Right lung (tissue), 5 donors: ENCODE measurements around the gene SLC25A29. TPM values are rescaled to one million over a fixed set of nuclear protein-coding genes. Genes with fewer than 3 reads are reported as not detected.
"Not testable (repeated sequence)": the region's sequence is repeated elsewhere in the genome, so short reads cannot be mapped to it uniquely, and the experiment has no call there.

ENCODE experiments used
- DNase-seq, 2 donors: peaks; one replicate each; pipeline ENCODE4 v3.0.0-alpha.2; 2013
- polyA plus RNA-seq, 5 donors: library from polyadenylated mRNA; unstranded; fragments of 120-200 nt; gene quantifications; one replicate each; pipeline versions ENCODE4 v1.2.1 to v1.2.3, GENCODE V29; 2013; ENCODE audit warnings: inconsistent platforms in 1 of 5, low replicate concordance in 1 of 5; ENCODE audit not compliant: insufficient read length in 5 of 5, insufficient read depth in 1 of 5

Gene SLC25A29
- polyA plus RNA-seq, 5 donors: 57.4 to 109 (median 90.8) TPM

GRCh38 chr14:100295376-100296105, 10.7 kb downstream of the SLC25A29 start:
- DNase-seq: no peak

DNA sequence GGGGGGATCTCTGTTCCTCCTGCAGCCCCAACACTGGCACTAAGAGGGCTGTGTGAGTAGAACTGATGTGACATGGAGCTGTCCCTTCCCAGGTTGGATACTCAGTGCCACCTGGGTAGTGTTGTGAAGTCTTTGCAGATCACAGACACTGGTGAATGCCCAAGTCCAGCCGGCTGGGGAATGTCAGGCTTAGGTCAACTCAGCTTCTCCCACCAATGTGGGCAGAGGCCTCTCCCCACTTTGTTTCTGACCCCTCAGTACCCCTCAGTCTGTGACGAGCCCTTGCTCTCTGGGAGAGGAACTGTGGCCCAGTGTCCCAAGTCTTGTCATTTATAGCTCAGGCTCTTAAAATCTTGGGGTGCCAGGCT, 11.3 kb downstream of the SLC25A29 start:
- DNase-seq: no peak

DNA sequence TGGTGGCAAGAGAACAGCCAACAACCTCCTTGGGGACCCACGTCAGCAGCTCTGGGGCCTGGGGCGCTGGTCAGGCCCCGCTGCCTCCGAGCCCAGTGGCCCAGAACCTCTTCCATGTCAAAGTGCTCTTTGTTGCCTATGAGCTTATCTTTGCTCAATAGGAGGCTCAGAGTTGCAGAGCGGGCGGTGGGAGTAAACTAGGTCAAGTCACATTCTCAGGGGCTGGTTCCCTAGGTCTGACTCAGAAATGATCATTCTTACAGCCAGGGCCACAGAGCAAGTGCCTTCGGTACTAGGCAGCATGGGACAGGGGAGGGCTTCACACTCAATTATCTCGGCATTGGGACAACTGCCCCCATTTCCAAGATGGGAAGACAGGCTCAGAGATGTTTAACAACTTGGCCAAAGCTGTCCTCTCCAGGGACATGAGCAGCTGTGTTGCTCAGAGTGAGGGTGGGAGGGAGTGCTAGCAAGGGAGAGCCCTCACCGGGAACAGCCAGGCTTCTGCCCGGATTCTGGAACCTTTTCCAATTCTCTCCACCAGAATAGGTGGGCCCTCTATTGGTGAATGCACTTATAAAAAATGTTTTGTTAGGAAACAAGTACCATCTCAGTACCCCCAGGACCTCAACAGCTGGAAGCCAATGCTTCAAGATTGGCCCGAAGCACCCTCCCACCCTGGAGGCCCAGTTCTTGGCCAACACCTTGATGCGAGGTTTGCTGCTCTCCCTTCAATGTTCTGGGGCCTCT, 11.9 kb downstream of the SLC25A29 start:
- no peak for DNase-seq

GRCh38 chr14:100293497-100294212, 12.6 kb downstream of the SLC25A29 start:
- DNase-seq: no peak

GRCh38 chr14:100292776-100293461, 13.3 kb downstream of the SLC25A29 start:
- no peak for DNase-seq

GRCh38 chr14:100292301-100292775, 13.9 kb downstream of the SLC25A29 start:
- no peak for DNase-seq

GRCh38 chr14:100291305-100292075, 14.8 kb downstream of the SLC25A29 start:
- DNase-seq: no peak

- no peak for DNase-seq
Observed at GRCh38 chr14:100290607-100291304, 15.5 kb downstream of the SLC25A29 start.

- DNase-seq: no peak
Observed at GRCh38 chr14:100289916-100290606, 16.2 kb downstream of the SLC25A29 start.

DNA sequence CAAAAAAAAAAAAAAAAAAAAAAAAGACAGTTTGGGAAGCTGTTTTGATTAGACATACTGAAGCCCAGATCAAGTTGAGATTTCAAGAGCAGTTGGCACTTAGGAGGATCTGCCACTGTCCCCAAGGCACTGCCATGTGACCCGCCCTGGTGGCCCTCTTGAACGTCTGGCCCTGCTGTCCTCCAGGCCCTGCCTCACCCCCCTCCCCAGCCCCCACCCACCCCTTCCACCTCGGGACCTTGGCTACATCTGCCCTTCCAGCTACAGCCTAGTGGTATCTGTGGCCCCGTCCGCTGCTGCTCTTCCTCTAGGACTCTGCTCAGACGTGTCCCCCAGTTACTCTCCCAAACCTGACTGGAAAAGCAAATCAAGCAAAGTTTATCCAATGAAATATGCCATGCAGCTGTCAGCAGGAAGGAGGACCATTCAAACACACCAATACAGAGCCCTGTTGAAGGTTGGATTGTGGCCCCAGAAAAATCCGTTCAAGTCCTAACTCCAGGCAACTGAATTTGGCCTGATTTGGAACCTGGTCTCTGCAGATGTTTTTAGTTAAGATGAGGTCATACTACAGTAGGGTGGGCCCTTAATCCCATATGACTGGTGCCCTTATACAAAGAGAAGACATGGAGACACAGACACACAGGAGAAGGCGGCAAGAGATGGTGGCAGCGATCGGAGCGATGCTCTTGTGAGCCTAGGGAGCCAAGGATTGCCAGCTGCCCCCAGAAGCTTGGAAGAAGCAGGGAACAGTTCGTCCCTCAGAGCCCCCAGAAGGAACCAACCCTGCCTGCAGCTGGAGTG, 17.7 kb downstream of the SLC25A29 start:
- DNase-seq: no peak

DNA sequence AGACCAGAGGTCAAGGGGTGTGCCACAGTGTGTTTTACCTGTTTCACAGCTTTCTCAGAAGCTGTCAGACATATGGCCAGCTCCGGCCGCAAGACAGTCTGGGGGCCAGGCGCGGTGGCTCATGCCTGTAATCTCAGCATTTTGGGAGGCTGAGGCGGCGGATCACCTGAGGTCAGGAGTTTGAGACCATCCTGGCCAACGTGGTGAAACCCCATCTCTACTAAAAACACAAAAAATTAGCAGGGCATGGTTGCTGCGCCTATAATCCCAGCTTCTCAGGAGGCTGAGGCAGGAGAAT, 18.3 kb downstream of the SLC25A29 start:
- not testable (repeated sequence) for DNase-seq

- no peak for DNase-seq
Observed at GRCh38 chr14:100287202-100287997, 18.8 kb downstream of the SLC25A29 start.

GRCh38 chr14:100286484-100287191, 19.6 kb downstream of the SLC25A29 start:
- DNase-seq: no peak

GRCh38 chr14:100285913-100286400, 20.3 kb downstream of the SLC25A29 start:
- no peak for DNase-seq

GRCh38 chr14:100285021-100285912, 21.0 kb downstream of the SLC25A29 start:
- peak; percentile 74 to 76 for DNase-seq
